Cerebellar cortex (tissue), 1 donor: ENCODE measurements around the gene WDR45B.

Source experiments
- DNase-seq: peaks from one replicate; pipeline ENCODE4 v3.0.0-alpha.2; 2015; ENCODE audit warnings: low spot score

The WDR45B gene

DNA sequence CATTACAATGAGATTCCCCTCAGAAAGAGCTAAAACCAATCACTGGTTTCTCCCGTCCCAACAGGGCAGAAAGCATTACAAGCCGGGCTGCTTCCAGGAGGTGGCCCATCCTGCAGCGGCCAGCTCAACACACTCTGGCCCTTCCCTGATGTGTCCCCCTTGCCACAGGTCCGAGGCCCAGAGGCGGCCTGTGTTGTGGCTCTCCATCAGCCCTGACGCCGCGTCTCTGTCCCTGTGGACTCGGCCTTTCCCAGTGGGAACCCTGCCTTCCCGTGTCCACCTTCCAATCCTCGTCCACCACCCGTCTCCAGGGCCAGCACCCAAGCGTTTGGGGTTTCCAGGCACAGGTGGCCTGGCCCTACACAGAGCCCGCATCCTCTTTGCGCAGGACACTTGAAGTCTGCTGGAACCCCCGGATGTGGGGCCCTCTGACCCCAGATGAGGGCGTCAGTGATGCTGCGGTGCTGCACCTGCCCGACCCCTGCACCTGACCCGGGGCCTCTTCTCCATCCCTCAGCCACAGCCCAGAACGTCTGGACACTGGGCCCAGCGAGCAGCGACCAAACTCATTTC, 29.2 kb upstream of the WDR45B start:
- no peak for DNase-seq

DNA sequence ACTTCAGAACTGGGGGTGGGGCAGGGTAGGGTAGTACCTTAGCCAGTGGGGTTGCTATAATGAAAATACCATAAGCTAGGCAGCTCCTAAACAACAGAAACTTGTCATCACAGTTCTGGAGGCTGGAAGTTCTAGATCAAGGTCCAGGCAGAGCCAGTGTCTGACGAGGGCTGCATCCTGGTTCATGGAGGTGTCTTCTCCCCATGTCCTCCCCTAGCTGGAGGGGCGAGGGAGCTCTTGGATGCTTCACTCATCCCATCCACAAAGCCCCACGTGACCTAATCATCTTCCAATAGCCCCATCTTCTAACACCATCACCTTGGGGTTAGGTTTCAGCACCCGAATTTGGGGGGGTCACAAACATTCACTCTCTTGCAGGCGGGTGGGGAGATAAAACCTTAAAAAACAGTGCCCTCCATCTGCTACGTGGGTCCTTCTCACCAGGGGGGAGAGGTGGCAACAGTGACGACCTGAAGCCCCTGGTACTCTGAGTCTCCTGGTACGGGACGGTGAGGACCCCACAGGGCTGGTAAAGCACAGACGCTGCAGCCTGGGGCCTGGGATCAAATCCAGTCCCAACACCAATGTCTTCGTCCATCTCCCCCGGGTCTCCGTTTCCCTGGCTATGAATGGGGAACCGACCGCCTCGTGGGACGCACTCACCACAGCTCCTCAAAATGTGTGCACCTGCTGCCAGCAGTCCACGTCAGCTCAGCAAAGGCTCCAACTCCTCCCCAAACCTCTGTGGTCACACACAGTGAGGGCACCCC, 27.4 kb upstream of the WDR45B start:
- DNase-seq = no peak

DNA sequence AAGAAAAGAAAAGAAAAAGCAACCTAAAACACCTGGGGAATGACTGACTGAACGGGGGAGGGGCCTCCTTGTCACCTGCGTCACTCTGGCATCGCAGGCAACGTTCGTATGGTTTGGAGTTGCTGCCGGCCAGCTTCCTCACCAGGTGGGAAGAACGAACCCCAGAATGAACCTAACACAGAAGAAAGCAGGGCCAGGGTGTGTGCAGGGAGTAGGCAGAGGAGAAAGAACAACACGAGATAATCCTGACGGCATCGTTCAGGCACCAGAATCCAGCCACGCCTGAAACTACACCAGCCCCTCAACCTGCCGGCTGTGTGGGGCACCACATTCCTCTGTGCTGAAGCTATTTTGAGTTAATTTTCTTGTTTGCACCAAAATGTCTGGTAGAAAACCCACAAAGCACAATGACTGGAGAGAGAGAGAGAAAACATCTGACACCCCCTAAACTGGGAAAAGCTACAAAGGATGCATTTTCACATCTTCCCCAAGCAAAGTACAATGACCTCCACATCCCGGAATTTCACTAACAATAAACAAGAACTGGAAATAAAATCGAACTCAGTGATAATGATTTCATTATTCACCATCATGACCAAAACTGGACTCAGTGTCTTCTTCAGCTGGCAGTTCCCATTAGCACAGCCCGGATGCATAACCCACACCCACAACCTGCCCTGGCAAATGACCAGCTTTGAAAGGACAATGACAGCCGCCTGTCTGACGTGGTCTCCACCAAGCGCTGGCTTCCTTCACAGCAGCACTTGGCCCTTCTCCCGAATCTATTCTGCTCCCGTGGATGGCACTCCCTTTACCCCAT, 26.6 kb upstream of the WDR45B start:
- DNase-seq = no peak

DNA sequence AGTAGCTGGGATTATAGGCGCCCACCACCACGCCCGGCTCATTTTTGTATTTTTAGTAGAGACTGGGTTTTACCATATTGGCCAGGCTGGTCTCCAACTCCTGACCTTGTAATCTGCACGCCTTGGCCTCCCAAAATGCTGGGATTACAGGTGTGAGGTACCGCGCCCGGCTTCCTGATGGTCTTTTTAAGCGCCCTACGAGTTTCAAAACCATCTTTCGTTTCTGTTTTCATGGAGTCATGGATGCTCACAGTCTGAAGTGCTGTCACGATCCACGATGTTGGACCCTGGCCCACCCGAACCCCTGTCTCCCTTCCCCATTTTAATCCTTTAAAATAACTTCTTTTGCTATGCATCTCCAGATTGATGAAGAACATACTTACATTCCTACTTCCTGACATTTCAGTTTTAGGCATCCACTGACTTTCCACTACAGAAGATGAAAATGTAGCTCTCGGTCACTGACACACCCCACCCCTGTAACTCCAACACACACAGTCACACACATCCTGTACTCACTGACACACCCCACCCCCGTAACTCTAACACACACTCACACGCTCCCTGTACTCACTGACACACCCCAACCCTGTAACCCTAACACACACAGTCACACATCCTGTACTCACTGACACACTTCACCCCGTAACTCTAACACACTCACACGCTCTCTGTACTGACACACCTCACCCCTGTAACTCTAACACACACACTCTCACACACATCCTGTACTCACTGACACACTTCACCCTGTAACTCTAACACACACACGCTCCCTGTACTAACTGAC, 22.6 kb upstream of the WDR45B start:
- DNase-seq = no peak

DNA sequence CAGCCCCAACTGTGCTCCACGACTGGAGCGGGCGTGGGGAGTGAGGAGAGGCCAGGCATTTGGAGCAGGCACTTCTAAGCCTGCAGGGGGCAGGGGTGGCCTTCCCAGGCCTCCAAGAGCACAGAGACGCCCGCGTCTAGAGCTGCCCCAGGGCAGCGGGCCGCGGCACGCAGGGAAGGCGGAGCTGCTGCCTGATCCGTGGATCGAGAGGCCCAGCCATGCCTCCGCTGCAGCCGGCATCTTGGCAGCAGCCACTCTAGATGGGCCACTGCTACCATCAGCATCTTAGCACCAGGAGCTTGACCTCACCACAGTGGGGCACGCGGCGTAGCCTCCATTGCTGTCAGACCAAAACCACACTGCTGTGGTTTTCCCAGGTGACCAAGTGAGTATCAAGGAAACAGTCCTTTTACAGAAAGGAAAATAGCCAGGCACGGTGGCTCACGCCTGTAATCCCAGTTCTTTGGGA, 20.4 kb upstream of the WDR45B start:
- peak; percentile 62 for DNase-seq

DNA sequence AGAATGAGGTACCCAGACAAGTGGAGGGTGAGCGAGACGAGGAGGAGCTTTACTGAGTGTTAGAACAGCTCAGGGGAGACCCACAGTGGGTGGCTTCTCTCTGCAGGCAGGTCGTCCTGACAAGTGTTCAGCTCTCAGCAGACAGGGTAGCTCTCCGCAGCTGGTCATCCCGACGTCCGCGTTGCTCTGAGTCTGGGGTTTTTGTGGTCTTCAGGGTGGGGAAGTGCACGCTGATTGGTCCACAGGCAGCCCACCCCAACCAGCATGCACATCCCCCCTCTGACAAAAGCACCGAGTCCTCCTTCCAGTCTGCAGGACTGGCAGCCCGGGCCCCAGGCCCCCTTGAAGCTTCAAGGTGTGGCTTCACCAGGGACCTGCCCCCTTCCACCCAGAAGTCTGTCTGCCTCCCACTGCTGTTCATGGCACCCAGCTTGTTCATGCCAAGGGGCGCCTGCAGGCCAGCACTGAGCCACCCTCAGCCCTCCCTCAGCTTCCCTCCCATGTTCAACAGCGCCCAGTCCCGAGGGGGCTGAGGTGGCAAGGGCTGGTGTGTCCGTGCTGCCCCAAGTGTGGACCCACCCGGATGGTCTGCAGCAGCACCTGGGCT, 19.9 kb upstream of the WDR45B start:
- DNase-seq = no peak

DNA sequence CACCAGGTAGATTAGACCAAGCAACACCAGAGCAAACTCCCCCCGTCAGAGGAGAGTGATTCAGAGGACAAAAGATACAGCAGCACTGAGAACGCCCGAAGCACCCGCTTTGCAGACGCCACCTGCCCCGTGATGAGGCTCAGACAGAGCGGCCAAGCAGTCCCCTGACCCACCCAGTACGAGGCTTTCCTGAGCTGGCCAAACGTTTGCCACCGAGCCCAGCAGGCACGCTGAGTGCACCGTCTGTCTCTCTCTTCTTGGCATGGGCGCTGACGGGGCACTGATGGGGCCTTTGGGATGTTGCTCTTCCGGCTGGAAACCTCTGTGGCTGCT, 19.4 kb upstream of the WDR45B start:
- DNase-seq = peak; percentile 71

DNA sequence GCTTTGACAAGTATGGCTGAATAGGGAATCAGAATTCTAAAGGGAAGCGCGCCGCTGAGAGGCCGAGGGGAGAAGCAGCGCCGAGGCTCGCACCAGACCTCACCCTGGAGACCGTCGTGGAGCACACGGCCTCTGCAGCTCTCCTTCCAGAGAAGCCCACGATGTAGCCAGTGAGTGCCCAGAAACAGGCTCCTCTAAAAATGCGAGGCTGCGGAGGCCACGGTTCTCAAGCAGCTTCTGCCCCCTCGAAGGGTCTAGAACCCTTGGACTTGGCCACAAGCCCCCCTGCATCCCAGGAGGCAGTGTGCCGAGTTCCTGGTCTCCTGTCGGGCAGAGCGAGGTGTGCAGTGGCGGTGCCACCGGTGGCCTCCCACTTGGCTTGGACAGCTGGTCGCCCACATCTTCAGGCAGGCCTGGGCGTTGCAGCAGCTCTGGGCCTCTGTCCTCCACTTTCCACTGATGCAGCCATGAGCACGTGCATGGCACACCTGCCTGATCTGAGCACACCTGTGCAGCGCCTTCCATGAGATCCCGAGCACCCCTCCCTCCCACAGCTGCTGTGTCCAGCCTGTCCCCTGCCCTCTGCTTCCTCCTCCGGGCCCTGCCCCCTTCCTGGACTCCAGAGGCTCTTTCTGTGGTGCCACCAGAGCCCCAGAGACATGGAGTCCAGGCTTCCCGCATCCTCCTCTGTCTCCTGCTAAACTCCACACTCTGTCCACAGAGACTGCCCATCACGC, 18.9 kb upstream of the WDR45B start:
- DNase-seq = no peak

DNA sequence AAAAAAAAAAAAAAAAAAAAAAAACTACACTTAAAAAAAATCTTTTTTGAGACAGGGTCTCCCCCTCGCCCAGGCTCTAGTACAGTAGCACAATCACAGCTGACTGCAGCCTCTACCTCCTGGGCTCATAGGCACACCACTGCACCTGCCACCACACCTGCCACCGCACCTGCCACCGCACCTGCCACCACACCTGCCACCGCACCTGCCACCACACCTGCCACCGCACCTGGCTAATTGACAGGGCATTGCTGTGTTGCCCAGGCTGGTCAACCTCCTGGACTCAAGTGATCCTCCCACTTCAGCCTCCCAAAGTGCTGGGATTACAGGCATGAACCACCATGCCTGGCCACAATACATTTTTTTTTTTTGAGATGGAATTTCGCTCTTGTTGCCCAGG, 17.6 kb upstream of the WDR45B start:
- DNase-seq = no peak

DNA sequence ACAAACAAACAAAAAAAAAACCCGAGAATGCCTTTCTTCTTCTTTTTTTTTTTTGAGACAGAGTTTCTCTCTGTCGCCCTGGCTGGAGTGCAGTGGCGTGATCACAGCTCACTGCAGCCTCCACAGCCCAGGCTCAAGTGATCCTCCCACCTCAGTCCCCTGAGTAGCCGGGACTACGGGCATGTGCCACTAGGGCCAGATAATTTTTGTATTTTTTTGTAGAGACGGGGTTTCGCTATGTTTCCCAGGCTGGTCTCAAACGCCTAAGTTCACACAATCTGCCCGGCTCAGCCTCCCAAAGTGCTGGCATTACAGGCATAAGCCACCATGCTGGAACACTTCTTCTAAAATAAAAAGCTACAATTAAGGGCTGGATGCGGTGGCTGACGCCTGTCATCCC, 17.0 kb upstream of the WDR45B start:
- DNase-seq = no peak

DNA sequence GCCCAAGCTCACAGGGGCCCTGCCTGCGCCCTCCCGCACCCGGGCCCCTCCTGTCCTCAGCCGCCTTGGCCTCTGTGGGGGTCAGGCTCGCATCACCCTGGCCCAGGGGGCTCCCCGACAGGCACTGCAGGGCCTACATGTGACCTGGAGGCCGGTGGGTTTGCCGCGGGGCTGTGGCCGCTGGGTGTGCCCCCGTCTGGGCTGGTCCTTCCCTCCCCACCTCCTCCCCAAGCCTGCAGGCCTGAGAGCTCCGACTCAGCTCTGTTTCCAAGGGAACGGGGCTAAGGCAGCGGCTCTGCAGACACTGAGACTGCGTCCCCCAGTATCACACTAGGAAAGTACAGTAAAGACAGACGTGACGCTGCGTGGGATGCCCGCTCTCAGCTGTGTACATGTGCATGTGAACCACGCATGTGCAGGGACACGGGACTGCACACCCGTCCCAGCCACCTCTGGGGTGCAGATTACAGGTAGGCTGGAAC, 16.5 kb upstream of the WDR45B start:
- DNase-seq = no peak

DNA sequence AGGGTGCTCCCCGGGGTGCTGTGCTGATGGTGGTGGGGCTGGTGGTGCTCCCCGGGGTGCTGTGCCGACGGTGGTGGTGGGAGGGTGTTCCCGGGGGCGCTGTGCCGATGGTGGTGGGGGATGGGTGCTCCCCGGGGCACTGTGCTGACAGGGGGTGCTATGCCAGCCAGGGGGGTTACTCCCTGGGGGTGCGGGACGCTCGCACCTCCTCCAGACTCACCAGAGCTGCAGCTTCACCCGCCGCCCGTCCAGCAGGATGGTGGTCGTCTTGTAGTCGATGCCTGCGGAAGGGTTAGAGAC, 16.0 kb upstream of the WDR45B start:
- DNase-seq = no peak

DNA sequence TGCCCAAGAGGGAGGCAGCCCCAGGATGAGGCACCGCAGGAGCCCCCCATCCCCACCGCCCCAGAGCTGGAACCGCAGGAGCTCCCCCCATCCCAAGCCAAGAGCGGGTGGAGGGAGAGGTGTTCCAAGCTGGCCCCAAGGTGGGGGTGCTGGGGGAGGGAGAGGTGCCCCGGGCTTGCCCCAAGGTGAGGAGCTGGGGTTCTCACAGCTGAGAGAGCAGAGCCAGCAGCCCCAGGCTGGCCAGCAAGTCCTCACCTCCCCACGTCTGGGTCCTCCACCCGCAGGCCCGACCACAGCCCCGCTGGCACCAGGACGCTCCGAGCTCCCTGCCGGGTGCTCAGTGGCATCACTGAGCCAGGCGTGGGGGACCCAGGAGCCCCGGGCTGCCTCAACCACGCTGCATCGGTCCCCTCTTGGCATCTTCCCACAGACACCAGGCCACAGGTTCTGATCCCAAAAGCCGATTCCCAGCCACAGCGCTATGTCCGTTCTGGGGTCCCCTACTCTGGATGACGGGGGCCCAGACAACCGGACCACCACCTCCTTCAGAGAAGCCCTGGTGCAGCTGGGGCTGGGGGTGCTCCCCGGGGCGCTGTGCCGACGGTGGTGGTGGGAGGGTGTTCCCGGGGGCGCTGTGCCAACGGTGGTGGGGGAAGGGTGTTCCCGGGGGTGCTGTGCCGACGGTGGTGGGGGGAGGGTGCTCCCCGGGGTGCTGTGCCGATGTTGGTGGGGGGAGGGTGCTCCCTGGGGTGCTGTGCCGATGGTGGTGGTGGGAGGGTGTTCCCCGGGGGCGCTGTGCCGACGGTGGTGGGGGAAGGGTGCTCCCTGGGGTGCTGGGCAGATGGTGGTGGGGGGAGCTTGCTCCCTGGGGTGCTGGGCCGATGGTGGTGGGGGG, 15.4 kb upstream of the WDR45B start:
- DNase-seq = no peak

DNA sequence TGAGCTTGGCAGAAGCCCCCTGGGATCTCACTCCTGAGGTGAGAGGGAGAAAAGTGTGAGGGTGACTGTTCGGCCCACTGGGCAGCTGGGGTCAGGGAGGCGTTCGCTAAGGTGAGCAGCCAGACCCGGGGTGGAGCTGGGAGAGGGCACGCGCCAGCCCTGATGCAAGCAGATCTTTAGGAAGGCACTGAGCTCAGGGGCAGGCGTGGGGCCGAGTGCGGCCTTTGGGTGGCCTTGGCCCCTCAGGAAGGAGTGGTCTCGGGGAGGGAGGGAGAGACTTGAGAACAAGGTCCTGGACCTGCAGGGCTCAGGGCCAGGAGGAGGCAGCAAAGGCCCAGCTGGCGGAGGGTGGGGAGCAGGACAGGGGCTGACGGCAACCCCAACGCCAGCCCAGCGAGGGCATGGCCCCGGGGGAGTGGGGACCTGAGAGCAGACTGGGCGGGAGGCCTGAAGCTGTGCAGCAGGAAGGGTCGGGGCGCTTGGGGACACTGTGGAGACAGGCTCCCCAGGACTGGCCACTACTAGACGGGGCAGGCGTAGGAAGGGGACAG, 14.5 kb upstream of the WDR45B start:
- DNase-seq = no peak

DNA sequence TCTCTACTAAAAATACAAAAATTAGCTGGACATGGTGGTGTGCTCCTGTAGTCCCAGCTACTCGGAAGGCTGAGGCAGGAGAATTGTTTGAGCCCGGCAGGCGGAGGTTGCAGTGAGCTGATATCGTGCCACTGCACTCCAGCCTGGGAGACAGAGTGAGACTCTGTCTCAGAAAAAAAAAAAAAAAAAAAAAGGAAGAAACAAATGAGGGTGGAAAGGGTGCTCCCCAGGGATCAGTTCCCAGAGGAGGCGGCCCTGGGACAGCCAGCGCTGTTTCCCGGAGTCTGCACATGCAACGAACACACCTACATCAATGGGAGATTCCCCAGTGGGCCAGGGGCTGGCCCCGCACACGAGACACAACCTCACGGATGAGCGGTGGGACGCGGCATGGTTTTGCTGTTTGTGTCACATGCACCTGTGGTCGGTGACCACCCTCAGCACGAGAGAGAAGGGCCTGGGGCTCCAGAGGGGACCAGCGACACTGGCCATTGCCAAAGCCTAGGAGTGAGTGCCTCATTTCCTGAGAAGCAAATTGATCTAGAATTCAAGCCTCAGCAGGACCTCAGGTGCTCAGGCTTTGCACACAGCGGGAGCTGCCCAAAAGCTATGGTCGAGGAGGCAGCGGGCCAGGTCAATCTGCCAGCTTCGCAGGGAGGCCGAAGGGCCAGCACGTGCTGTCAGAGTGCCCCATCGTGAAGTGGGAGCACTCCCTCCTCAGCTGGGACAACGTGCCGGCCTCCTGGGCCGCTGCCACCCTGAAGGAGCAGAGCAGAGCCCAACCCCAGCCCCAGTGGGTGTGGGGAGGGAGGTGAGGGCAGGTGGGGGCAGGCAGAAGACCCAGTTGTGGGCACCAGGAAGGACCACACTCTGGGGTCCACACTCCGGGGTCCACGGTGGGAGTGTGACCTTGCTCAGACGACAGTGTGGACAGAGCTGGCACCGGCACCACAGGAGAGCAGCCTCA, 13.8 kb upstream of the WDR45B start:
- DNase-seq = peak; percentile 18

DNA sequence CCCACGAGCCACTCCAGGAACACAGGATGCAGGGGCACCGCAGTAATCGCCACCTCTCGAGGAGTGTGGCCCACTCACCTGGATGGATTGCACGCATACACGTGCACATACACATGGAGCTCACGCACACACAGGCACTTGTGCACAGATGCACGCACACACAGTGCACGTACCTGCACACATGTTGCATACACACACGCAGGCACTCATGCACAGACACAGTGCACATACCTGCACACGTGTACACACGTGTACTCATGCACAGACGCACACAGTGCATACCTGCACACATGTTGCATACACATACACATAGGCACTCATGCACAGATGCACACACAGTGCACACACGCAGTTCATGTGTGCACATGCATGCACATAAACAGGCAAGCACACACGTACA, 11.6 kb upstream of the WDR45B start:
- DNase-seq = no peak

DNA sequence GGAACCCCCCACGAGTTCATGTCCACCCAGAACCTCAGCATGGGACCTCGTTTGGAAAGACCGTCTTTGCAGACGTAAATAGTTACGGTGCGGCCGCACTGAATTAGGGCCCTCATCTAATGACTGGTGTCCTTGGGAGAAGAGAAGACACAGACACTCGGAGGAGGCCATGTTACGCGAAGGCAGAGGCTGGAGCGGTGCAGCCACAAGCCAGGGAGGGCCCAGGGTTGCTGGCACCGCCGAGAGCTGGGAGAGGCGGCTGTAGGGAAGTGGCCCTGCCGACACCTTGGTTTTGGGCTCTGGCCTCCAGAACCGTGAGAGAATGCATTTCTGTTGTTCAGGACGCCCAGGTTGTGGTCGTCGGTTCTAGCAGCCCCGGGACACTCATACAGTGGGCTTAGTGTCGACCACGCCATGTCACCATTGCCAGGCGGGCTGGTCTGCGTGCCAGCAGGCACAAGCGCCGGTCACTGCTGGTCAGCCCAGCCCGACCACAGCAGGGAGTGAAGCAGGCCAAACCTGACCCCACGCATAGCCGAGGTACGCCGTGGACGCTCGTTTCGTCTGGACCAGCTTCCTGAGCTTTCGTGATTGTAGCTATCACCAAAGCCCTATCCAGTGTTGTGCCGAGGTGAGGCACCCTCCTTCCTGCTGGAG, 10.7 kb upstream of the WDR45B start:
- DNase-seq = no peak

DNA sequence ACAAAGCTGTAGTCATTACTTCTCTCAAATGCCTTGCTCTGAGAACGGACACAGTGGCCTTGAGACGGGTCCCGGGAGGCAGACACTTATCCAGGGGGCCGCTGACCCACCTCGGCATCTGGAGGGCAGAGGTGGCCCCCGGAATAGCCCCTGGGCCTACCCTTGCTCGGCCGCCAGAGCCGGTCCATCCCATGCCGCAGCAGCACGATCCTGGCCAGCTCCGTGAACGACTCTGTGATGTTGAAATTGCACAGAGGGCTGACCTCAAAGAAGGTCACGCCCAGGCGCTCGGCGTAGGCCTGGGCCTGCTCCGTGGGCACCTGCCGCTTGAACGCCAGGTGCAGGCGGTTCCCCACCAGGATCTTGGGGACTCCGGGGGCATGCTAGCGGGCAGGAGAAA, 10.1 kb upstream of the WDR45B start:
- no peak for DNase-seq
